Measurements from ENCODE around the gene GPATCH4. TPM values are rescaled to one million over a fixed set of nuclear protein-coding genes. Genes with fewer than 3 reads are reported as not detected.

Gene GPATCH4
- total and polyA plus RNA-seq, 2 of the 4 experiments (the other 2 are of a cell fraction) = 32.6 to 41.8 TPM

DNA sequence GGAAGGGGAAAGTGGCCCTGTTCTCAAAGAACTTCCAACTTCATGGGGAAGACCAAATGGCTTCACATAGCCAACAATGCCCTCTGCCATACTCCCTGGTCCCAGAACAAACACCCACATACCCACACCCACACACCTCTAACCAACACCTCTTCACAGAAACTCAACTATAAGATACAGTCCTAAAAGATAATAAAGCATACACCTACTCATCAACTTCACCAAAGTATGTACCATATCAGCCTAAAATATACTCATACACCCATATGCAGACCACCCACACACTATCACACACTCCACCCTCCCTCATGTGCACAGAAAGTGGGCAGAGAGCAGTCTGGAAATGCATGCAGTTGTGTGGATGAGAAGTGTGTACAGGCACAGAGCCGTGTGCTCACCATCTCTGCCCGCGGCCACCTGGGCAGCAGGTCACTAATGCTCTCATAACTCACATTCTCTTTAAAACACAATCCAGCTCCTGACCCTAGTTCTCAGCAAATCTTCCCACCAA is 56.6 kb downstream of the GPATCH4 start:
- Histone ChIP-seq H3K23ac (ENCODE audit: low read depth, low read length) (no peak overlapping the region), H2AFZ (replicated peaks; ENCODE audit: low read length, poor library complexity) (no peak overlapping the region), H3K9ac (ENCODE audit: low read depth, low read length) (no peak overlapping the region), H3K4me3 (ENCODE audit: insufficient read depth, low read depth, low read length) (no peak overlapping the region), H3K18ac (ENCODE audit: low read depth, low read length) (no peak overlapping the region), H3K9me1 (ENCODE audit: insufficient read depth, low read length) (peaks cover 4% of the 10 kb centered on the region; the same call in 1 of the 2 replicates), H3K56ac (ENCODE audit: extremely low read depth, insufficient read depth, low read length) (no peak overlapping the region), H3K4me2 (ENCODE audit: low read depth, low read length) (no peak overlapping the region), H3K4ac (ENCODE audit: low read depth, low read length) (no peak overlapping the region), H4K20me1 (ENCODE audit: insufficient read depth, low read length) (no peaks in the 10 kb centered on the region), H2BK120ac (ENCODE audit: low read depth, low read length) (no peak overlapping the region), H2BK5ac (ENCODE audit: low read depth, low read length, poor library complexity, severe bottlenecking) (no peak overlapping the region), H4K8ac (ENCODE audit: low read depth in 2 of 2, low read length in 2 of 2) (no peak overlapping the region), H4K5ac (ENCODE audit: low read depth, low read length) (no peak overlapping the region), H2AK9ac (replicated peaks; ENCODE audit: low read depth, low read length, poor library complexity) (no peak overlapping the region), H3K4me1 (ENCODE audit: control insufficient read depth, insufficient read depth, low read length) (no peaks in the 10 kb centered on the region), H2AK5ac (ENCODE audit: low read depth, low read length) (no peak overlapping the region), H3K27me3 (ENCODE audit: control insufficient read depth, insufficient read depth, low read length) (no peaks in the 10 kb centered on the region), H3K9me3 (ENCODE audit: control insufficient read depth, insufficient read depth, low read length) (no peaks in the 10 kb centered on the region), H2BK15ac (ENCODE audit: low read depth, low read length) (no peak overlapping the region), H4K91ac (ENCODE audit: insufficient read depth, low read depth, low read length) (no peak overlapping the region), H3K79me1 (ENCODE audit: low read depth in 1 of 2, low read length in 2 of 2) (no peaks in the 10 kb centered on the region; a peak in 1 of 4 replicates), H2BK20ac (ENCODE audit: low read depth, low read length) (no peak overlapping the region), H3K36me3 (ENCODE audit: control insufficient read depth, insufficient read depth, low read length) (peaks cover 17% of the 10 kb centered on the region), H3K27ac (ENCODE audit: insufficient read depth, low read length) (no peak overlapping the region), H3K14ac (replicated peaks; ENCODE audit: low read depth, low read length) (no peak overlapping the region)
- dilution Hi-C loops (cut with HindIII; ENCODE audit: low sequenced_read_pairs, unreplicated experiment) (no loop called here), in situ Hi-C loops (cut with MboI; ENCODE audit: low sequenced_read_pairs) (no loop called here), intact Hi-C loops (cut with micrococcal nuclease) (no loop called here)
- TF ChIP-seq RAD21 (IDR thresholded peaks at IDR 0.05; ENCODE audit: low read length) = no peak
- no peak for TF ChIP-seq CEBPB (IDR thresholded peaks at IDR 0.05; ENCODE audit: low read depth, low read length)
- TF ChIP-seq MAFK (IDR thresholded peaks at IDR 0.05; ENCODE audit: low read depth, low read length) = no peak
- no peak for TF ChIP-seq BHLHE40 (IDR thresholded peaks at IDR 0.05; ENCODE audit: low read depth, low read length)
- no peak for TF ChIP-seq RCOR1 (IDR thresholded peaks at IDR 0.05; ENCODE audit: insufficient replicate concordance, low read length)
- TF ChIP-seq POLR2A (IDR thresholded peaks at IDR 0.05; ENCODE audit: low read depth, low read length) = no peak
- no peak for TF ChIP-seq MAZ (IDR thresholded peaks at IDR 0.05; ENCODE audit: borderline replicate concordance, low read depth, low read length)
- no peak for TF ChIP-seq SMC3 (IDR thresholded peaks at IDR 0.05; ENCODE audit: low read depth, low read length)
- TF ChIP-seq FOS (IDR thresholded peaks at IDR 0.05; ENCODE audit: low read depth, low read length) = no peak
- TF ChIP-seq, protein P1, sequence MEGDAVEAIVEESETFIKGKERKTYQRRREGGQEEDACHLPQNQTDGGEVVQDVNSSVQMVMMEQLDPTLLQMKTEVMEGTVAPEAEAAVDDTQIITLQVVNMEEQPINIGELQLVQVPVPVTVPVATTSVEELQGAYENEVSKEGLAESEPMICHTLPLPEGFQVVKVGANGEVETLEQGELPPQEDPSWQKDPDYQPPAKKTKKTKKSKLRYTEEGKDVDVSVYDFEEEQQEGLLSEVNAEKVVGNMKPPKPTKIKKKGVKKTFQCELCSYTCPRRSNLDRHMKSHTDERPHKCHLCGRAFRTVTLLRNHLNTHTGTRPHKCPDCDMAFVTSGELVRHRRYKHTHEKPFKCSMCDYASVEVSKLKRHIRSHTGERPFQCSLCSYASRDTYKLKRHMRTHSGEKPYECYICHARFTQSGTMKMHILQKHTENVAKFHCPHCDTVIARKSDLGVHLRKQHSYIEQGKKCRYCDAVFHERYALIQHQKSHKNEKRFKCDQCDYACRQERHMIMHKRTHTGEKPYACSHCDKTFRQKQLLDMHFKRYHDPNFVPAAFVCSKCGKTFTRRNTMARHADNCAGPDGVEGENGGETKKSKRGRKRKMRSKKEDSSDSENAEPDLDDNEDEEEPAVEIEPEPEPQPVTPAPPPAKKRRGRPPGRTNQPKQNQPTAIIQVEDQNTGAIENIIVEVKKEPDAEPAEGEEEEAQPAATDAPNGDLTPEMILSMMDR (conservative IDR thresholded peaks at IDR 0.05; ENCODE audit: low read depth, low read length) = no peak
- no peak for TF ChIP-seq NFE2L2 (IDR thresholded peaks at IDR 0.05; ENCODE audit: low read depth, low read length)
- TF ChIP-seq, protein P2, sequence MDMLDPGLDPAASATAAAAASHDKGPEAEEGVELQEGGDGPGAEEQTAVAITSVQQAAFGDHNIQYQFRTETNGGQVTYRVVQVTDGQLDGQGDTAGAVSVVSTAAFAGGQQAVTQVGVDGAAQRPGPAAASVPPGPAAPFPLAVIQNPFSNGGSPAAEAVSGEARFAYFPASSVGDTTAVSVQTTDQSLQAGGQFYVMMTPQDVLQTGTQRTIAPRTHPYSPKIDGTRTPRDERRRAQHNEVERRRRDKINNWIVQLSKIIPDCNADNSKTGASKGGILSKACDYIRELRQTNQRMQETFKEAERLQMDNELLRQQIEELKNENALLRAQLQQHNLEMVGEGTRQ (IDR thresholded peaks at IDR 0.05; ENCODE audit: low read depth, low read length) = no peak
- no peak for TF ChIP-seq MXI1 (IDR thresholded peaks at IDR 0.05; ENCODE audit: borderline replicate concordance, low read depth, low read length)
- TF ChIP-seq, protein P3, sequence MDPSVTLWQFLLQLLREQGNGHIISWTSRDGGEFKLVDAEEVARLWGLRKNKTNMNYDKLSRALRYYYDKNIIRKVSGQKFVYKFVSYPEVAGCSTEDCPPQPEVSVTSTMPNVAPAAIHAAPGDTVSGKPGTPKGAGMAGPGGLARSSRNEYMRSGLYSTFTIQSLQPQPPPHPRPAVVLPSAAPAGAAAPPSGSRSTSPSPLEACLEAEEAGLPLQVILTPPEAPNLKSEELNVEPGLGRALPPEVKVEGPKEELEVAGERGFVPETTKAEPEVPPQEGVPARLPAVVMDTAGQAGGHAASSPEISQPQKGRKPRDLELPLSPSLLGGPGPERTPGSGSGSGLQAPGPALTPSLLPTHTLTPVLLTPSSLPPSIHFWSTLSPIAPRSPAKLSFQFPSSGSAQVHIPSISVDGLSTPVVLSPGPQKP (IDR thresholded peaks at IDR 0.05; ENCODE audit: borderline replicate concordance, low read depth, low read length) = no peak
- no peak for TF ChIP-seq CHD1 (IDR thresholded peaks at IDR 0.05; ENCODE audit: low read depth, low read length)
- ChIA-PET POLR2A (ENCODE audit: unreplicated experiment) (no interaction called here), CTCF (no interaction called here)
- ATAC-seq (ENCODE audit: low read depth) (no peak), DNase-seq (no peak)
- WGBS, 2 experiments (ENCODE audit: extremely low coverage in 2 of 2, insufficient read length in 1 of 2) = no CpG with 5 or more reads among the region's 3 CpGs
- BruUV-seq (replicated peaks) = no TSS peak

All from IMR-90 (cell line).